Temporal lobe (tissue), 2 donors: ENCODE data around the gene LGALS7B. TPM values are rescaled to one million over a fixed set of nuclear protein-coding genes. Genes with fewer than 3 reads are reported as not detected.

ENCODE experiments used
- small RNA-seq: library from RNA; depleted of rRNA; stranded (forward); fragments of <200 nt; gene quantifications from one replicate; pipeline ENCODE3, GENCODE V24; 2014; ENCODE audit warnings: low replicate concordance
- total RNA-seq: library from RNA; depleted of rRNA; stranded (reverse); fragments of >200 nt; gene quantifications from one replicate; pipeline ENCODE4 v1.2.3, GENCODE V29; 2014

LGALS7B gene
- total RNA-seq, 1 donor from 2014 or later = 0.74 TPM

Small RNAs within 50 kb of the gene (small RNA-seq; reads per million reads assigned to genes)
- gene RNU6-140P = not detected

Other genes with a start within 250 kb of the LGALS7B start
- 0.49 TPM for gene MAP4K1, start 171.2 kb upstream of the LGALS7B start, total RNA-seq
- 89.0 TPM for gene EIF3K, start 170.0 kb upstream of the LGALS7B start, total RNA-seq
- gene ACTN4, start 141.6 kb upstream of the LGALS7B start, total RNA-seq = 51.9 TPM
- 0.25 TPM for gene CAPN12, start 44.7 kb upstream of the LGALS7B start, total RNA-seq
- gene LGALS7, start 15.7 kb upstream of the LGALS7B start, total RNA-seq = 0.74 TPM
- gene LGALS4, start 23.7 kb downstream of the LGALS7B start, total RNA-seq = not detected
- gene ECH1, start 42.6 kb downstream of the LGALS7B start, total RNA-seq = 13.3 TPM
- gene HNRNPL, start 60.8 kb downstream of the LGALS7B start, total RNA-seq = 183 TPM
- gene RINL, start 89.1 kb downstream of the LGALS7B start, total RNA-seq = 1.7 TPM
- gene SIRT2, start 110.4 kb downstream of the LGALS7B start, total RNA-seq = 75.0 TPM
- gene NFKBIB, start 110.8 kb downstream of the LGALS7B start, total RNA-seq = 3.2 TPM
- gene CCER2, start 123.0 kb downstream of the LGALS7B start, total RNA-seq = 1.7 TPM
- gene SARS2, start 141.6 kb downstream of the LGALS7B start, total RNA-seq = 3.9 TPM
- 15.5 TPM for gene MRPS12, start 141.7 kb downstream of the LGALS7B start, total RNA-seq
- gene FBXO17, start 186.5 kb downstream of the LGALS7B start, total RNA-seq = 3.7 TPM
- gene FBXO27, start 243.3 kb downstream of the LGALS7B start, total RNA-seq = 8.9 TPM